HG02571 (cell line): ENCODE results near the gene COL8A2.

Experiments
- ATAC-seq: cut with Tn5 transposase; IDR thresholded peaks from one replicate; pipeline ENCODE4 v1.9.1; 2021; ENCODE audit warnings: mild to moderate bottlenecking, moderate library complexity; ENCODE audit not compliant: unreplicated experiment

The COL8A2 gene

GRCh38 chr1:36115200-36115669 lies 9.8 kb downstream of the COL8A2 start:
- no peak for ATAC-seq

GRCh38 chr1:36114371-36114770 lies 10.7 kb downstream of the COL8A2 start:
- no peak for ATAC-seq

- no peak for ATAC-seq
Observed at GRCh38 chr1:36112823-36113222, 12.2 kb downstream of the COL8A2 start.

- no peak for ATAC-seq
Observed at GRCh38 chr1:36111151-36111550, 13.9 kb downstream of the COL8A2 start.

GRCh38 chr1:36109041-36109679 lies 15.9 kb downstream of the COL8A2 start:
- no peak for ATAC-seq

- ATAC-seq, result no peak
Observed at GRCh38 chr1:36108314-36108713, 16.7 kb downstream of the COL8A2 start.

- no peak for ATAC-seq
Observed at GRCh38 chr1:36107394-36107793, 17.6 kb downstream of the COL8A2 start.

- ATAC-seq, result no peak
Observed at GRCh38 chr1:36106269-36106668, 18.8 kb downstream of the COL8A2 start.

GRCh38 chr1:36101546-36101945 lies 23.5 kb downstream of the COL8A2 start:
- ATAC-seq, result no peak

- no peak for ATAC-seq
Observed at GRCh38 chr1:36100376-36100775, 24.6 kb downstream of the COL8A2 start.

- no peak for ATAC-seq
Observed at GRCh38 chr1:36099681-36100341, 25.2 kb downstream of the COL8A2 start.

- no peak for ATAC-seq
Observed at GRCh38 chr1:36098650-36099365, 26.2 kb downstream of the COL8A2 start.

GRCh38 chr1:36097693-36098585 lies 27.1 kb downstream of the COL8A2 start:
- ATAC-seq, result no peak

- no peak for ATAC-seq
Observed at GRCh38 chr1:36096500-36097432, 28.3 kb downstream of the COL8A2 start.

GRCh38 chr1:36095760-36096405 lies 29.1 kb downstream of the COL8A2 start:
- ATAC-seq, result no peak

GRCh38 chr1:36094621-36095061 lies 30.4 kb downstream of the COL8A2 start:
- no peak for ATAC-seq

GRCh38 chr1:36093929-36094328 lies 31.1 kb downstream of the COL8A2 start:
- ATAC-seq, result no peak

GRCh38 chr1:36093226-36093625 lies 31.8 kb downstream of the COL8A2 start:
- ATAC-seq, result no peak

GRCh38 chr1:36092798-36093185 lies 32.2 kb downstream of the COL8A2 start:
- ATAC-seq, result no peak
